HepG2 (cell line): ENCODE results near the gene ZBTB1. TPM values are rescaled to one million over a fixed set of nuclear protein-coding genes. Genes with fewer than 3 reads are reported as not detected.
A peak's percentile ranks its signal among the peaks of the same experiment; 100 is the strongest.

Experiments used
- ADNP ChIP-seq: sonication (generic); formaldehyde crosslinking; IDR thresholded peaks from 2 replicates; pipeline ENCODE4 v1.4.0; 2020; ENCODE audit warnings: missing genetic modification reagents
- AHR ChIP-seq: IDR thresholded peaks from 2 replicates; pipeline ENCODE4 v1.6.1; 2018; ENCODE audit warnings: missing genetic modification reagents, missing compliant biosample characterization
- GABPB1 ChIP-seq: IDR thresholded peaks from 2 replicates; pipeline ENCODE4 v1.6.1; 2016; ENCODE audit warnings: mild to moderate bottlenecking, missing genetic modification reagents, moderate library complexity, missing compliant biosample characterization
- GPN1 ChIP-seq: sonication (generic); formaldehyde crosslinking; IDR thresholded peaks from 2 replicates; pipeline ENCODE4 v1.5.1; 2020; ENCODE audit warnings: missing genetic modification reagents, borderline replicate concordance
- NFRKB ChIP-seq: fragments of 450-650 bp; IDR thresholded peaks from 2 replicates; pipeline ENCODE4 v1.6.1; 2017
- NFYB ChIP-seq: sonication (generic); formaldehyde crosslinking; IDR thresholded peaks from 2 replicates; pipeline ENCODE4 v1.4.0; 2020; ENCODE audit warnings: missing genetic modification reagents
- SOX13 ChIP-seq, 3 experiments: fragments of 450-650 bp in 1 of 3; sonication (generic) in 1 of 3; formaldehyde crosslinking in 1 of 3; IDR thresholded peaks in 2 of 3; conservative IDR thresholded peaks in 1 of 3; 2 replicates each; pipeline versions ENCODE4 v1.5.0 to v1.6.1; 2016 to 2020; ENCODE audit warnings: antibody characterized with exemption in 1 of 3, mild to moderate bottlenecking in 1 of 3, missing compliant biosample characterization in 1 of 3, missing genetic modification reagents in 1 of 3, moderate library complexity in 1 of 3
- ZFX ChIP-seq: sonication (generic); formaldehyde crosslinking; IDR thresholded peaks from 2 replicates; pipeline ENCODE4 v1.4.0; 2020; ENCODE audit warnings: mild to moderate bottlenecking, low read depth, missing genetic modification reagents, moderate library complexity
- ZNF549 ChIP-seq: sonication (generic); formaldehyde crosslinking; IDR thresholded peaks from 2 replicates; pipeline ENCODE4 v1.5.0; 2020; ENCODE audit warnings: missing genetic modification reagents
- ZNF567 ChIP-seq: sonication (generic); formaldehyde crosslinking; IDR thresholded peaks from 2 replicates; pipeline ENCODE4 v1.8.1; 2023; ENCODE audit warnings: mild to moderate bottlenecking, missing genetic modification reagents, borderline replicate concordance
- polyA plus RNA-seq, 8 experiments: library from polyadenylated mRNA; depleted of rRNA in 3 of 8; stranded (reverse) in 7 of 8; unstranded in 1 of 8; fragments of >200 nt; fragmentation: Illumina TruSeq in 4 of 8; extraction: Trizol in 4 of 8; gene quantifications; 2 replicates each; pipeline versions ENCODE4 v1.2.1 to v1.2.3, GENCODE V29; 2011 to 2016; ENCODE audit warnings: low read depth in 4 of 8, missing spikeins in 1 of 8, mixed read lengths in 1 of 8; ENCODE audit not compliant: insufficient read depth in 1 of 8
- total RNA-seq, 5 experiments: library from RNA; depleted of rRNA; stranded (reverse); fragments of >200 nt; fragmentation: Illumina TruSeq; extraction: Trizol; gene quantifications; 2 replicates each; pipeline ENCODE4 v1.2.3, GENCODE V29; 2016; ENCODE audit warnings: low read depth in 1 of 5
- TF ChIP-seq, protein P1 (sequence below): IDR thresholded peaks from 2 replicates; pipeline ENCODE4 v1.6.1; 2016; ENCODE audit warnings: control low read depth
- TF ChIP-seq, protein P2 (sequence below): sonication (generic); formaldehyde crosslinking; IDR thresholded peaks from 2 replicates; pipeline ENCODE4 v1.8.0; 2022; ENCODE audit warnings: mild to moderate bottlenecking, missing genetic modification reagents, moderate library complexity
- TF ChIP-seq, protein P3 (sequence below): sonication (generic); formaldehyde crosslinking; IDR thresholded peaks from 2 replicates; pipeline ENCODE4 v1.5.0; 2020; ENCODE audit warnings: missing genetic modification reagents, mild to moderate bottlenecking, borderline replicate concordance
- TF ChIP-seq, protein P4 (sequence below): sonication (generic); formaldehyde crosslinking; IDR thresholded peaks from 2 replicates; pipeline ENCODE4 v1.5.0; 2020; ENCODE audit warnings: mild to moderate bottlenecking, missing genetic modification reagents, borderline replicate concordance
- TF ChIP-seq, protein P5 (sequence below): sonication (generic); formaldehyde crosslinking; IDR thresholded peaks from 2 replicates; pipeline ENCODE4 v1.4.0; 2020; ENCODE audit warnings: missing genetic modification reagents, borderline replicate concordance
- TF ChIP-seq, protein P6 (sequence below), 2 experiments: sonication (generic) in 1 of 2; formaldehyde crosslinking in 1 of 2; IDR thresholded peaks; 2 replicates each; pipeline versions ENCODE4 v1.4.0 to v1.6.1; 2018 to 2020; ENCODE audit warnings: missing genetic modification reagents in 2 of 2, borderline replicate concordance in 1 of 2, low read depth in 1 of 2, mild to moderate bottlenecking in 1 of 2, missing biosample characterization in 1 of 2

ZBTB1 gene
- total and polyA plus RNA-seq, 2 of the 13 experiments (the other 11 are each of a cell fraction or from before 2014, with no cell fraction given), result 18.8 to 22.6 TPM

DNA sequence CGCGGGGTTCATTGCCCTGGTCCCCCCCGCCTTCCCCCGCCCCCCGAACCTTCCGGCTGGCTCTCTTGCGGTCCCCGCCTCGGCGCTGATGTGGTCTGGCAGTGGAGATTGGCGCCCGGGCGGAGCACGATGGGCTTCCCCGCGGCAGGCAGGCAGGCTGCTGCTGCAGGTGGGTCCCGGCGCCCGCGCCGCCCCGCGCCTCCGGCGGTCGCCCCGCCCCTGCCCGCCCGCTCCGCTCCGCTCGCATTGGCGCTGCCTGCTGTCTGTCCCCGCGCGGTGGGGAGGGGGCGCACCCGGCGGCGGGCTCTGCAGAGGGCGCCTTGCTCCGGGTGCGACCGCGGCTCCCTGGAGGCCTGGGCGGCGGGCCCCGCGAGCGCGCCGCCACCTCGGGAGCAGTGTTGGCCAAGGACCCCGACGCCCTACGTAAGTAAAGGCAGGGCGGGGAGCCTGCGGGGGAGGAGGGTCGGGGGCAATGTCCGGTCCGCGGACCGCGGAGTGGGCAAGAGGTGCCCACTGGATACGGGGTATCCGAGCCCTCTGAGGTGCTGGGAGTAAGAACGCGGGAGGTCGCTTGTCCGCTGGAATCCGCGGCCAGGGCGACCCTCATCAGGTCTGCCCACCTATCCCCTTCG, 39.3 kb upstream of the ZBTB1 start, which contains the start of gene AKAP5 (continued):
- TF ChIP-seq, protein P1, sequence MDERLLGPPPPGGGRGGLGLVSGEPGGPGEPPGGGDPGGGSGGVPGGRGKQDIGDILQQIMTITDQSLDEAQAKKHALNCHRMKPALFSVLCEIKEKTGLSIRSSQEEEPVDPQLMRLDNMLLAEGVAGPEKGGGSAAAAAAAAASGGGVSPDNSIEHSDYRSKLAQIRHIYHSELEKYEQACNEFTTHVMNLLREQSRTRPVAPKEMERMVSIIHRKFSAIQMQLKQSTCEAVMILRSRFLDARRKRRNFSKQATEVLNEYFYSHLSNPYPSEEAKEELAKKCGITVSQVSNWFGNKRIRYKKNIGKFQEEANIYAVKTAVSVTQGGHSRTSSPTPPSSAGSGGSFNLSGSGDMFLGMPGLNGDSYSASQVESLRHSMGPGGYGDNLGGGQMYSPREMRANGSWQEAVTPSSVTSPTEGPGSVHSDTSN, result peak; percentile 78
- TF ChIP-seq GABPB1 (CRISPR knock-in tag) (peak; percentile 15; the same call in 1 of the 2 replicates), NFRKB (no peak), NFYB (CRISPR knock-in tag) (peak; percentile 63), GPN1 (CRISPR knock-in tag) (no peak), AHR (CRISPR knock-in tag) (no peak), ADNP (CRISPR knock-in tag) (no peak), ZNF549 (no peak), ZFX (CRISPR knock-in tag) (peak; percentile 42; the same call in 1 of the 2 replicates), SOX13 (IDR thresholded peaks at IDR 0.05) (no peak), SOX13 (CRISPR knock-in tag; conservative IDR thresholded peaks at IDR 0.05 in 1 of 2, IDR thresholded peaks at IDR 0.05 in 1 of 2) (no peak), ZNF567 (CRISPR knock-in tag) (0 out of 2 replicates have a peak, but pooled peaks have one; percentile 61)
- TF ChIP-seq, protein P2, sequence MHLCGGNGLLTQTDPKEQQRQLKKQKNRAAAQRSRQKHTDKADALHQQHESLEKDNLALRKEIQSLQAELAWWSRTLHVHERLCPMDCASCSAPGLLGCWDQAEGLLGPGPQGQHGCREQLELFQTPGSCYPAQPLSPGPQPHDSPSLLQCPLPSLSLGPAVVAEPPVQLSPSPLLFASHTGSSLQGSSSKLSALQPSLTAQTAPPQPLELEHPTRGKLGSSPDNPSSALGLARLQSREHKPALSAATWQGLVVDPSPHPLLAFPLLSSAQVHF (CRISPR knock-in tag), result no peak
- TF ChIP-seq, protein P3, sequence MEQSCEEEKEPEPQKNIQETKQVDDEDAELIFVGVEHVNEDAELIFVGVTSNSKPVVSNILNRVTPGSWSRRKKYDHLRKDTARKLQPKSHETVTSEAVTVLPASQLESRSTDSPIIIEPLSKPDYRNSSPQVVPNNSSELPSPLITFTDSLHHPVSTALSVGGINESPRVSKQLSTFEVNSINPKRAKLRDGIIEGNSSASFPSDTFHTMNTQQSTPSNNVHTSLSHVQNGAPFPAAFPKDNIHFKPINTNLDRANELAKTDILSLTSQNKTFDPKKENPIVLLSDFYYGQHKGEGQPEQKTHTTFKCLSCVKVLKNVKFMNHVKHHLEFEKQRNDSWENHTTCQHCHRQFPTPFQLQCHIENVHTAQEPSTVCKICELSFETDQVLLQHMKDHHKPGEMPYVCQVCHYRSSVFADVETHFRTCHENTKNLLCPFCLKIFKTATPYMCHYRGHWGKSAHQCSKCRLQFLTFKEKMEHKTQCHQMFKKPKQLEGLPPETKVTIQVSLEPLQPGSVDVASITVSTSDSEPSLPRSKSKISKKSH (CRISPR knock-in tag), result no peak
- TF ChIP-seq, protein P4, sequence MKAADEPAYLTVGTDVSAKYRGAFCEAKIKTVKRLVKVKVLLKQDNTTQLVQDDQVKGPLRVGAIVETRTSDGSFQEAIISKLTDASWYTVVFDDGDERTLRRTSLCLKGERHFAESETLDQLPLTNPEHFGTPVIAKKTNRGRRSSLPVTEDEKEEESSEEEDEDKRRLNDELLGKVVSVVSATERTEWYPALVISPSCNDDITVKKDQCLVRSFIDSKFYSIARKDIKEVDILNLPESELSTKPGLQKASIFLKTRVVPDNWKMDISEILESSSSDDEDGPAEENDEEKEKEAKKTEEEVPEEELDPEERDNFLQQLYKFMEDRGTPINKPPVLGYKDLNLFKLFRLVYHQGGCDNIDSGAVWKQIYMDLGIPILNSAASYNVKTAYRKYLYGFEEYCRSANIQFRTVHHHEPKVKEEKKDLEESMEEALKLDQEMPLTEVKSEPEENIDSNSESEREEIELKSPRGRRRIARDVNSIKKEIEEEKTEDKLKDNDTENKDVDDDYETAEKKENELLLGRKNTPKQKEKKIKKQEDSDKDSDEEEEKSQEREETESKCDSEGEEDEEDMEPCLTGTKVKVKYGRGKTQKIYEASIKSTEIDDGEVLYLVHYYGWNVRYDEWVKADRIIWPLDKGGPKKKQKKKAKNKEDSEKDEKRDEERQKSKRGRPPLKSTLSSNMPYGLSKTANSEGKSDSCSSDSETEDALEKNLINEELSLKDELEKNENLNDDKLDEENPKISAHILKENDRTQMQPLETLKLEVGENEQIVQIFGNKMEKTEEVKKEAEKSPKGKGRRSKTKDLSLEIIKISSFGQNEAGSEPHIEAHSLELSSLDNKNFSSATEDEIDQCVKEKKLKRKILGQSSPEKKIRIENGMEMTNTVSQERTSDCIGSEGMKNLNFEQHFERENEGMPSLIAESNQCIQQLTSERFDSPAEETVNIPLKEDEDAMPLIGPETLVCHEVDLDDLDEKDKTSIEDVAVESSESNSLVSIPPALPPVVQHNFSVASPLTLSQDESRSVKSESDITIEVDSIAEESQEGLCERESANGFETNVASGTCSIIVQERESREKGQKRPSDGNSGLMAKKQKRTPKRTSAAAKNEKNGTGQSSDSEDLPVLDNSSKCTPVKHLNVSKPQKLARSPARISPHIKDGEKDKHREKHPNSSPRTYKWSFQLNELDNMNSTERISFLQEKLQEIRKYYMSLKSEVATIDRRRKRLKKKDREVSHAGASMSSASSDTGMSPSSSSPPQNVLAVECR, result peak; percentile 57; the same call in 1 of the 2 replicates
- TF ChIP-seq, protein P5, sequence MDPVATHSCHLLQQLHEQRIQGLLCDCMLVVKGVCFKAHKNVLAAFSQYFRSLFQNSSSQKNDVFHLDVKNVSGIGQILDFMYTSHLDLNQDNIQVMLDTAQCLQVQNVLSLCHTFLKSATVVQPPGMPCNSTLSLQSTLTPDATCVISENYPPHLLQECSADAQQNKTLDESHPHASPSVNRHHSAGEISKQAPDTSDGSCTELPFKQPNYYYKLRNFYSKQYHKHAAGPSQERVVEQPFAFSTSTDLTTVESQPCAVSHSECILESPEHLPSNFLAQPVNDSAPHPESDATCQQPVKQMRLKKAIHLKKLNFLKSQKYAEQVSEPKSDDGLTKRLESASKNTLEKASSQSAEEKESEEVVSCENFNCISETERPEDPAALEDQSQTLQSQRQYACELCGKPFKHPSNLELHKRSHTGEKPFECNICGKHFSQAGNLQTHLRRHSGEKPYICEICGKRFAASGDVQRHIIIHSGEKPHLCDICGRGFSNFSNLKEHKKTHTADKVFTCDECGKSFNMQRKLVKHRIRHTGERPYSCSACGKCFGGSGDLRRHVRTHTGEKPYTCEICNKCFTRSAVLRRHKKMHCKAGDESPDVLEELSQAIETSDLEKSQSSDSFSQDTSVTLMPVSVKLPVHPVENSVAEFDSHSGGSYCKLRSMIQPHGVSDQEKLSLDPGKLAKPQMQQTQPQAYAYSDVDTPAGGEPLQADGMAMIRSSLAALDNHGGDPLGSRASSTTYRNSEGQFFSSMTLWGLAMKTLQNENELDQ (CRISPR knock-in tag), result no peak
- TF ChIP-seq, protein P6, sequence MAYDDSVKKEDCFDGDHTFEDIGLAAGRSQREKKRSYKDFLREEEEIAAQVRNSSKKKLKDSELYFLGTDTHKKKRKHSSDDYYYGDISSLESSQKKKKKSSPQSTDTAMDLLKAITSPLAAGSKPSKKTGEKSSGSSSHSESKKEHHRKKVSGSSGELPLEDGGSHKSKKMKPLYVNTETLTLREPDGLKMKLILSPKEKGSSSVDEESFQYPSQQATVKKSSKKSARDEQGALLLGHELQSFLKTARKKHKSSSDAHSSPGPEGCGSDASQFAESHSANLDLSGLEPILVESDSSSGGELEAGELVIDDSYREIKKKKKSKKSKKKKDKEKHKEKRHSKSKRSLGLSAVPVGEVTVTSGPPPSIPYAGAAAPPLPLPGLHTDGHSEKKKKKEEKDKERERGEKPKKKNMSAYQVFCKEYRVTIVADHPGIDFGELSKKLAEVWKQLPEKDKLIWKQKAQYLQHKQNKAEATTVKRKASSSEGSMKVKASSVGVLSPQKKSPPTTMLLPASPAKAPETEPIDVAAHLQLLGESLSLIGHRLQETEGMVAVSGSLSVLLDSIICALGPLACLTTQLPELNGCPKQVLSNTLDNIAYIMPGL (CRISPR knock-in tag; IDR thresholded peaks at IDR 0.05; ENCODE audit: borderline replicate concordance in 1 of 2, low read depth in 1 of 2), result peak in 1 of 2 experiments; percentile 67; a peak in 1 of 4 replicates
